Breast epithelium (tissue), 4 donors: ENCODE measurements around the gene TNS3. TPM values are rescaled to one million over a fixed set of nuclear protein-coding genes. Genes with fewer than 3 reads are reported as not detected.

Experiments
- DNase-seq, 2 donors: peaks; one replicate each; pipeline ENCODE4 v3.0.0-alpha.2; 2019; ENCODE audit warnings: low spot score in 2 of 2
- H3K27ac ChIP-seq, 2 donors: fragments of 200-600 bp; sonication (generic) in 1 of 2; one replicate each; pipeline ENCODE4 v1.5.1; 2016 to 2019; ENCODE audit warnings: mild to moderate bottlenecking in 1 of 2
- H3K27me3 ChIP-seq, 2 donors: fragments of 200-600 bp; sonication (generic) in 1 of 2; one replicate each; pipeline versions ENCODE4 v1.5.1 to v1.6.0; 2017 to 2019; ENCODE audit warnings: control low read depth in 1 of 2, mild to moderate bottlenecking in 1 of 2
- H3K36me3 ChIP-seq: fragments of 200-600 bp; one replicate; pipeline ENCODE4 v1.5.1; 2019
- H3K4me1 ChIP-seq, 2 donors: fragments of 200-600 bp; sonication (generic); one replicate each; pipeline ENCODE4 v1.5.1; 2016 to 2019; ENCODE audit warnings: control low read depth in 1 of 2
- H3K4me3 ChIP-seq, 3 donors: fragments of 200-600 bp; sonication (generic); 1 replicate in 2 of 3; 2 replicates in 1 of 3; pipeline ENCODE4 v1.5.1; 2016 to 2019; ENCODE audit warnings: mild to moderate bottlenecking in 3 of 3, moderate library complexity in 2 of 3
- H3K9me3 ChIP-seq, 2 donors: fragments of 200-600 bp; sonication (generic) in 1 of 2; one replicate each; pipeline ENCODE4 v1.5.1; 2016 to 2019; ENCODE audit warnings: control low read depth in 1 of 2
- CTCF ChIP-seq, 3 donors: fragments of 450-650 bp; IDR thresholded peaks; one replicate each; pipeline ENCODE4 v1.5.1; 2016 to 2017; ENCODE audit warnings: antibody characterized with exemption in 3 of 3, mild to moderate bottlenecking in 3 of 3, moderate library complexity in 3 of 3
- POLR2A ChIP-seq: fragments of 450-650 bp; IDR thresholded peaks from one replicate; pipeline ENCODE4 v1.6.1; 2016; ENCODE audit warnings: antibody characterized with exemption, mild to moderate bottlenecking, moderate library complexity
- POLR2AphosphoS5 ChIP-seq, 3 donors: sonication (generic); formaldehyde crosslinking; IDR thresholded peaks; one replicate each; pipeline ENCODE4 v1.6.1; 2017; ENCODE audit warnings: antibody characterized with exemption in 3 of 3
- intact Hi-C: fragments of 100-400 bp; cut with DNase I; formaldehyde crosslinking; loops from one replicate; pipeline ENCODE4 v1.15.1; 2023; ENCODE audit warnings: low total_unique reads
- total RNA-seq, 3 donors: library from RNA; depleted of rRNA; stranded (reverse); fragments of >200 nt; gene quantifications; one replicate each; pipeline ENCODE4 v1.1.0, GENCODE V29; 2016

TNS3 gene
- total RNA-seq, 3 donors from 2014 or later: 41.0 to 78.1 (median 56.2) TPM

- TF ChIP-seq POLR2A (no peak), POLR2AphosphoS5 (IDR thresholded peaks at IDR 0.05) (no peak), CTCF (IDR thresholded peaks at IDR 0.05) (no peak)
- Histone ChIP-seq H3K4me1 (peaks cover 0 to 9% of the 10 kb centered on the region in 2 donors), H3K27ac (no peak overlapping the region), H3K27me3 (no peaks in the 10 kb centered on the region), H3K36me3 (no peaks in the 10 kb centered on the region), H3K9me3 (no peaks in the 10 kb centered on the region), H3K4me3 (no peak overlapping the region)
- intact Hi-C loops: no loop called here
- DNase-seq: no peak
Observed at GRCh38 chr7:47361236-47361635, 220.7 kb downstream of the TNS3 start.

GRCh38 chr7:47360301-47360900 is 221.5 kb downstream of the TNS3 start:
- Histone ChIP-seq H3K36me3 (no peaks in the 10 kb centered on the region), H3K27ac (no peak overlapping the region), H3K27me3 (no peaks in the 10 kb centered on the region), H3K4me3 (no peak overlapping the region), H3K4me1 (peaks cover 0 to 9% of the 10 kb centered on the region in 2 donors), H3K9me3 (no peaks in the 10 kb centered on the region)
- no peak for TF ChIP-seq POLR2A
- no peak for TF ChIP-seq POLR2AphosphoS5 (IDR thresholded peaks at IDR 0.05)
- TF ChIP-seq CTCF (IDR thresholded peaks at IDR 0.05): no peak
- intact Hi-C loops: no loop called here
- DNase-seq: no peak

- H3K9me3 ChIP-seq: no peaks in the 10 kb centered on the region
- H3K4me1 ChIP-seq: peaks cover 0 to 9% of the 10 kb centered on the region in 2 donors
- no peak overlapping the region for H3K4me3 ChIP-seq
- H3K27me3 ChIP-seq: no peaks in the 10 kb centered on the region
- no peak for DNase-seq
- intact Hi-C loops: no loop called here
- no peaks in the 10 kb centered on the region for H3K36me3 ChIP-seq
- no peak for TF ChIP-seq POLR2A
- no peak for TF ChIP-seq CTCF (IDR thresholded peaks at IDR 0.05)
- no peak for TF ChIP-seq POLR2AphosphoS5 (IDR thresholded peaks at IDR 0.05)
- H3K27ac ChIP-seq: no peak overlapping the region
Observed at GRCh38 chr7:47358944-47359588, 222.8 kb downstream of the TNS3 start.

GRCh38 chr7:47358357-47358756 is 223.6 kb downstream of the TNS3 start:
- TF ChIP-seq CTCF (IDR thresholded peaks at IDR 0.05) (no peak), POLR2A (no peak), POLR2AphosphoS5 (IDR thresholded peaks at IDR 0.05) (no peak)
- Histone ChIP-seq H3K27ac (no peak overlapping the region), H3K27me3 (no peaks in the 10 kb centered on the region), H3K4me3 (no peak overlapping the region), H3K4me1 (peaks cover 0 to 9% of the 10 kb centered on the region in 2 donors), H3K36me3 (no peaks in the 10 kb centered on the region), H3K9me3 (no peaks in the 10 kb centered on the region)
- DNase-seq: no peak
- intact Hi-C loops: no loop called here

GRCh38 chr7:47357863-47358262 is 224.0 kb downstream of the TNS3 start:
- TF ChIP-seq POLR2AphosphoS5 (IDR thresholded peaks at IDR 0.05) (no peak), CTCF (IDR thresholded peaks at IDR 0.05) (no peak), POLR2A (no peak)
- H3K4me3 ChIP-seq: no peak overlapping the region
- H3K27ac ChIP-seq: no peak overlapping the region
- DNase-seq: no peak
- H3K4me1 ChIP-seq: peaks cover 0 to 9% of the 10 kb centered on the region in 2 donors
- no peaks in the 10 kb centered on the region for H3K27me3 ChIP-seq
- intact Hi-C loops: no loop called here
- H3K9me3 ChIP-seq: no peaks in the 10 kb centered on the region
- H3K36me3 ChIP-seq: no peaks in the 10 kb centered on the region
